NCI-H524 treated with DMSO at 0.1 percent for 48 hours (cell line): ENCODE measurements around the gene MYOCD.

ENCODE experiments used
- DNase-seq: peaks from one replicate; lab custom pipeline; 2025; lab: John Stamatoyannopoulos, UW

Gene MYOCD

DNA sequence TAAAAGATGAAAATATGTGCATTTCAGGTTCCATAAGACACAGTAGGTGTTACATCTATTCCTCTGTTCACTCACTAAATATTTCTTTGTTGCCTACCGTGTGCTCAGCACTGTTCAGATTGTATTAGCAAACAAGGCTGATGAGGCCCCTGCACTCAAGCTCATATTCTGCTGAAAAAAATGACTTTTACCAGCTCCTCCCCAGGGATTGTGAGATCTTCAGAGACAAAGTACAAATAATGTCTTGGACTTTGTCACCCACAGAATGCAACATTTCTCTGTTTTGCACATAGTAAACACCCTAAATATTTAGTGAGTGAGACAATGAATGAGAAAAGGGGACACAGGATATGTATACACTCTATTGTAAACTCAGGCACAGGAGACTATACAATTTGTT lies 21.9 kb upstream of the MYOCD start:
- DNase-seq, result no peak

DNA sequence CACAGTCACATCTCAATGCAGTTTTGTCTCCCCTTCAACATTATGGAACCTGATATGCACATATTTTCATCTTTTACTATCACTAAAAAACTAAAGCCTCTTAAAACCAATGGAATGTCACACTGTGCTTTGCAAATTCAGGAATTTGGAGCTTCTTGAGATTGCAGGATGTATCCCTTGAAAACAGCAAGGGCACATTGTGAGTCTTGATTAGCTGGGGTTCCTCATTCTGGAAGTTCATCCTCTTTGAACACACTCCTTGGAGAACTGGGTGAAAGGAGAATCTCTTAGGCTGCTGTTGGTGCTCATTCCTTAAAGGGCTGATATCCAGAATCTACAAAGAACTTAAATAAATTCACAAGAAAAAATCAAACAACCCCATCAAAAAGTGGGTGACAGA lies 21.1 kb upstream of the MYOCD start:
- DNase-seq, result no peak

DNA sequence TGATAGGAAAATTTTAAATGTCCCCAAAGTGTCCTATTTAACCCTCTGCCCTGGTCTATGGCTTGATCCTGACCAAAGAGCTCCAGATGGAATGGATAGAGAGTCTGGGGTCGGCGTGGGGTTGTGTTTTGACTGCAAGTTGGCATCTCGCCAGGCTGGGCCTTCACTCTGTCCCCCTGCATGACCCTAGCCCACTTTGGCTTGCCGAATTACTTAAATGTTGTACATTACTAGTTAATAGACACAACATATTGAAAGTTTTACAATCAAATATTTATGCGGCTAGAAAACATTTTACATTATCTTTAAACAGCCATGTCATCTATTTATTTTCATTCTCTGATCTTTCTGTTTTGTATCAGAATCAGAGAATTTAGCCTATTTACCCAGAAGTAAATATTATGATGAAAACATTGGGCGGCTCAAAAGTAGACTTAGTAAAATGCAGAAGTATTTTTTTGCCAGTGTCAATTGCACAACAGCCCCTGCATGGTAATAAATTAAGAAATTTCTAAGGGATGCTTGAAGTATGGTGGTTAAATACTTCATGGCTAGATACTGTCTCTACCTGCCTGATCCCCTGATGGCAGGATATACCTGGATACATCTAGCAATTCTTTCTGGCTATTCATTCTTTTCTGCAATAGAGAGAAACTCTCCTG lies 18.8 kb upstream of the MYOCD start:
- DNase-seq, result no peak

DNA sequence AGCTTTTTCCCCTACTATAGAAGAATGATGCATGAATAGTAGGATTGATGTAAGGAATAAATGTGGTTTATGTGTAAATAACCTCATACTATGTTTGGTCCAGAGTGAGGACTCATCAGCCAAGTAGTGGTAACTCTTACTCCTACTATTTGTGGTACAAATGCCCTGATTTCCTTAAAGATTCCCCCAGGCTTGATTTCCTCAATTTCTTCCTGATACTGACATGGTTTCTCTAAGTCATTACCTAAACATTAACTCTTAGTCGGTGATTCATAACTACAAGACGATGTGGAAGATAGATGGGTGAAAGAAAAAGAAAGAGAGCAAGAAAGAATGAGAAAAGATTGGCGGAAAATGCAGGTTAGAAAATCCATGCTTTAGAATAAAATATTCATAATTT lies 17.2 kb upstream of the MYOCD start:
- no peak for DNase-seq

DNA sequence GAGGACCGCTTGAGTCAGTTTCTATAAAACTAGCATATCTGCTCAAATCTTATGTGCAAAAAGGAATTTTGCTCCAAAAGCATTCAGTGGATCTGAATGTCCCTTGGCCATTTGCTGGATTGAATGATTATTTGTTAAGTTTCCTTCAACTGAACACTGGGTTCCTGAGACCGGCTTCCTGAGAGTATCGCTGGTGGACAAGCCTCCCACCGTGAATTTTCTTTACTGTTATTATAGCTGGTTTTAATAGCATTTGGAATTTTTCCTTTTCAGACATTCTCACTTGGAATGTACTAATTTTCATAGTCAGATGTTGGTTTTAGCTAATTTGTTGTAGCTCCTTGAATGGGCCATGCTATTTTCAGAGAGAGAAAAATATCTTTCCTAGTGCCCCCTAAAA lies 9.8 kb upstream of the MYOCD start:
- no peak for DNase-seq

DNA sequence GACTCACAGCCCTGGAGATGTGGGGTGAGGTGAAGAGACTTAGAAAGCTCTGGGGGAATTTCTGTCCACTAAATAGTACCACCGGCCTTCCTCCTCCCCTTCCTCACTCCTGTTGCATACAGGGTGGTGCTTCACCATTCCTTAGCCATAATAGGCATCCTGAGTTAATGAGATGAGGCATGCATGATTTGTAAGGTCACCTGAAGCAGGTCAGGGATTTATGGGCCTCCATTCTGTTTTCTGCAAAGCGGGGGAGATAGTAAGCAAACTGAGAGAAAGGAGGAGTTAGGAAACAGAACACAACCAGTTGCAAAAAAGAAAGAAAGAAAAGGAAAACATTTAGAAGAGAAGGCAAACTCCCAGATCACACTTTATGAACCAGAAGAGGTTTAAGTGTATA lies 9.3 kb upstream of the MYOCD start:
- no peak for DNase-seq

DNA sequence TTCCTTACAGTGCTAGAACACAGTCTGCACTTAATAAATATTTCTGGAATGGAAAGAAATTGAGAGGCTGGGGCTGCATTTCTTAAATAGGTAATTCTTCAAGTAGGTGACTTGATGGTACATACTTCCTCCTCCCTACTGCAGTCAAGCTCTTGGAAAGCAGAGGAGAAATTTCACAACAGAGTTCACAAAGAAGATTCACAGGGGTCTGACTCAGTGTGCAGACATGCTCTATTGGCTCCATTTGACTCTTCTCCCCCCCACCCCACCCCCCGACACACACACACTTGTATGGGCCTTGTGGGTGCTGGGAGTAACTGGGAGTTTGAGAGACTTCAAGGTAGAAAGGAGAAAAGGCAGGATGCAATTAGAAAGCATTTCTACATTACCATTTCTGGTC lies 6.2 kb upstream of the MYOCD start:
- DNase-seq, result no peak

DNA sequence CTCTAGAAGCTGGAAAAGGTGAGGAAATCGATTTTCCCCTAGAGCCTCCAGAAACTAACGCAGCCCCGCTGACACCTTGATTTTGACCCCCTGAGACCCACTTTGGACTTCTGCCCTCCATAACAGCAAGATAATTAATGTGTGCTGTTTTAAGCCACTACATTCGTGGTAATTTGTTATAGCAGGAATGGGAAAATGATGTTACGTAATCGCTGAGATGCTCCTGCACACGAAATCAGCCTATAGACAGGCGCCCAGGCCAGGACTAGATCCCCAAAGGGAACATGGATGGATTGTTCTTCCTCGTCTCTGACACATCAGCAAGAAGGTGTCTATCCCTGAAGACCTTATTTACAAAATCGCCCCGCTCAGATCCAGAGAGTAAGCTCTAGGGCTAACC lies 1.4 kb upstream of the MYOCD start:
- DNase-seq, result no peak

DNA sequence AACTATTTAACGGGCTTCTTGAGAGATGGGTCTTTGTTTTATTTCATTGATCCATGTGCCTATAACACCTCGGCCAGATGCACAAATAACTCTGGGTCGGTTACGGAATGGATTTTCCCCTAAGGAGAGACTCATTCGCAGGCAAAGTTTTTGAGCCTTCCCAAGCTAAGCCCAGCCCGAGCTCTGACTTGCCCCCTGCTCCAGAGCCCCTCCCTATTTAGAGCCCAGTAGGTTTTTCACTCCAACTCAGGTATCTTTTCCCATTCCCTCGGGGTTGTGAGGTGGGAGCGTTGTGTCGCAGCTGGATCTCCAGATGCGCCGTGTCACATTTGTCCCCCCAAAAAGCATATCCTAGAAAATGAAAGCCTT lies 812 bp upstream of the MYOCD start:
- no peak for DNase-seq

DNA sequence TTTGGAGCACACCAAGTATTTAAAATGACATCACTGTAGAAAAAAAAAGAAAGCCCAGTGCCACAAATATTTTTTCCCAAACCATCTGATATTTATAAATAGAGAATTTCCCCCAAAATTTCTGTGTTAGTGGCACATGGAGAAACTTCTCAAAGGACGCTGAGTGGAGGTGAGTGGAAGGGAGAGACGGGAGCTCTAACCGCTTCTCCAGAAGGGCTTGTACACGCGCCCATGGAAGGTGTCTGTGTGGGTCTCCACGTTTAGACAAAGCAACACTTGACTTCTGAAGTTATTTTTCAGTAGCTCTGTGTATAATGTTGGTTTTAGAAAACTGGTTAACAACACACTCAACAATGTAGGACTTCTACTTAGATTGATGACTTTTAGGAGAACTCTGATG lies 1.0 kb downstream of the MYOCD start:
- DNase-seq, result no peak

DNA sequence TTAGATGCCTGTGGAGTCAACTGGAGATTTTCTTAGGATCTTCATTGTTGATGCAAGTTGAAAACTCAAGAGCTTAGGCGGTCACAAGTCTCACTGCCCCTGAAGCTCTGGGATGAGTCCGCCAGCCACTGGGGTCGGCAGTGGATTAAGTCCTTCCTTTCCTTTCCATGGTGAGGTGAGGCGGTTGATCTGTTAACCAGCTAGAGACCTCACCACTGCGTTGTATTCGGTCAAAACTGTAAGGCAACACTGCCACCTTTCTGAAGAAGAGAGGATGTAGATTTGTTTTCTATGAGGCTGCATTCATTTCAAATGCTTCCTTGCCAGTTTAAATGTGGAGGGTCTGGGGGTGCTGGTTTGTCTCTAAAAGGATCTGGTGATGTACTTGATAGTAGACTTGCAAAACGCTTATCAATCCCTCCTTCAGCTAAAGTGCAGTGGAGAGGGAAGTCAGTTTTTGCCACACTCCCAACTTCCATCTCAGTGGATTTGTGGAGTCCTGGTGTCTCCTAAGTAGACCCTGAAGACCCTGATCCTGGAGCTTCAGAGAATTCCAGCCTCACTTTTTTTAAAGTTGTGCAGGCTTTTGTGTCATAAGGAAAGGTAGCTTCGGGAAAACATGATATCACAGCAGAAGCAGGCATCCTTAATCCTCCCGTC lies 1.7 kb downstream of the MYOCD start:
- no peak for DNase-seq

DNA sequence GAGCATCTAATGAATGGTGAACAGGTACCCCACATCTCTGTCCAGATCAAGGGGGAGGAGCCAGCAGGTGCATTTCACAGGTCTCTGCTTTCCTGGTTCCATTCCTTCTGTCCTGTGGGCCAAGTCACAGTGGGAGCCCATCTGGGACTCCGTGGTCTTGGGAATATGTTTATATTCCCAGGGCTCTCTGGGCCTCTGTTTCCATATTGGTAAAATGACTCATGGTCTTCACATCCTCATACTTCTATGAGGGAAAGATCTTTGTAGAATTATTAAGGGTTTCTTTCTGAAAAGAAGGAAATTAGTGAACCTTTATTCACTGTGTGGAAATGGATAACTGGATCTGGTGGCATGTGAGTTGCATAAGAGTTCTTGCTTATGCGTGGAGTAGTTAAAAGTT lies 6.2 kb downstream of the MYOCD start:
- DNase-seq, result no peak

DNA sequence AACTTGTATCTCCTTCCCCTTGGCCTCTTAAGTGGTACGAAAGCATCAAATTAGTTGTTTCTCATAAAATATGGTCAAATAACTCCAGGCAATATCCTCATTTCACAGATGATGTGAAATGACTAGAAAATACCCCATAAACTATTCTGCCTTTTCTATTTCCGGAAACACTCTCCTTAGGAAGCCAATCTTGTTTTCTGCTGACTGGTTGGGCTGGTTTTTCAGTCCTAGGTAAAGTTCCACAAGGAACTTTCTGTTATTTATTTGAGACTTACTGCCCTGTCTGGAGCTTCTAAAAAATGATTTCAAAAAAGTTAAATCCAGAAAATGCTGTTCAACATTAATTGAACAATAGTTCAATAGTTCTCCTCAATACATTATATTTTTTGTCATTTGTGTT lies 7.3 kb downstream of the MYOCD start:
- no peak for DNase-seq

DNA sequence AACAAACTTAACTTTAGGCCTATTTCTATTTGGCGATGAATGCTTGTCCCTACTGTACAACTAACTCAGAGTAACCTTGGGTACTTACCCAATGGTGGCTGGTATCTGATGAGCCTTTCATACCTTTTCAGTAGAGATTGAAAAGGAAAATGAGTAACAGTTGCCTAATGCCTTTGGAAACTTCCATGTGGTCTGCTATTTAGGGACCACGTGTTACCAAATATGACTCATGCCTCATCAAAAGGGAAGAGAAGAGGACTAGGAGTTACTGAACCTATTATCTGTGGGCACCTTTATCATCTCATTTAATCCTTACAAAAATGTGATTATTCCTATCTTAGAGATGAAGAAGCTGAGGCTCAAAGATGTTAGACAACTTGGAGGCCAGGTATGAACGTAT lies 8.1 kb downstream of the MYOCD start:
- no peak for DNase-seq

DNA sequence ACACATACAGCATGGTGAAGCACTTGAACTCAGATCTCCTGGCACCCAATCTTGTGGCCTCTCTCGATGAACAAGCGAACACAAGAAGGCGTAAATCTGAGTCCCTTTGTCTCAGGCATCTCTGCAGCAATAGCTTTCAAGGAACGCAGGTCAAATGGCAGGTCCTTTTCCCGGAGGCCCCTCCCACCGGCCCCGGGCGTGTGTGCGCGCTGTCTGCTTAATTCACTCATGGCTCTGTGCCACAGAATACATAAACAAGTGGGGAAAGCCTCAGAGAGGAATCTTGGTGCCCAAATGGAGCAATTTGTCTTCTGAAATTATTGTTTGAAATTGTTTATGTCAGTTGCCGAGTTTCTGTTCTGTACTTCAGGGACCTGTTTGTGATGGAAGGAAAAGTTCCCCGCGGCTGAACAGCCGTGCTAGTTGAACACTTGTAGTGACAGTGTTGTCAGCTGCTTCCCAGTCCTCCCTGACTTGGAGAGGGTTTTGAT lies 14.8 kb downstream of the MYOCD start:
- no peak for DNase-seq

DNA sequence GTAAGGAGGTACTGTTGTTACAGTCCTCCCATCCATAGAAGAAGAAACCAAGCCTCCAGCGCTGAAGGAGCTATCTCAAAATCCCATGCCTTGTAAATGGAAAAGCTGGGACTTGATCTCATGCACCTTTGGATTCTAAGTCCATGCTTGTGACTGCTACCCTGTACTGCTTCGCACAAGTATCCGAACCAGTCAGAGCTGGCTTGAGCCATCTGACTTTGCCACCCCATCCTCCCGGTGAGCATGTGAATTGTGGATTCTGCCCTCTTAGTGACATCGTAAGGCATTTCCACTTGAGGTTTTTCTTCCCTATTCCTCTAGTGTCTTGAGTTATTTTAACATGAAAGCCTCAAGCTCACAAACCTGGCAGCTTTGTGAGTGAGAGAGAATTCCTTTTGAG lies 15.3 kb downstream of the MYOCD start:
- no peak for DNase-seq

DNA sequence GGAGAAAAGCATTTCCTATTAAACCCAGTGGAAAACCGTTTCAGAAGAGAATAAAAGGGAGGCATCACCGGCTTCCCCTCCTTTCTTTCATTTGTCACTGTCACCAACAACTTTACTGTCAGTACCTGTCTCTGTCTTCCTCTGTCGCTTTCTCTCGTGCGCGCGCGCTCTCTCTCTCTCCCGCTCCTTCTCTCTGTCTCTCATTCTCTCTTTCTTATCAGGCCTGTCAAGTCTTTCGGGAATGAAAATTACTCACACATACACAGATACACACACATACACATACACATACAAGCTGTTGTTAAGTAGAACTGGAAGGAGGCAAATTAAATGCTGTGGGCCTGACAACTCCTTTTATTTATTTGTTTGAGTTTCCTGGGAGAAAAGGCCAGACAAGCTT lies 17.6 kb downstream of the MYOCD start:
- DNase-seq, result no peak

DNA sequence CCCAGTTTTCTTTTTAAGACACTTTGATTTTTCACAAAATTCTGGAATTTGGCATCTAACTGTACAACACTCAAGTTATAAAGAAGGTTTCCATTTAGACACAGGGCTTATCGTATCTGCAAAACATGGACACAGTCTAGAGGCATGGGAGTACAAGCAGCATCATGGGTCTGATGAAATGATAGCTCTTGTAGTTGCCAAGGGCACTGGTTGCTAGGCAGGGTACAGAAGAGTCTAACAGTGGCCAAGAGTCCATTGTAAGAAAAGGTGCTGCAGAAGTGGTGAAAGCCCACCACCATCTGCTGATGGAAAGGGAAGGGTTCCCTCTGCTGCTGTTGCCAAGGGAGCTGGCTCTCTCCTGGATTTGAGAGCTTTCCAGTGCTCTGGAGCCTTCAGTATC lies 20.8 kb downstream of the MYOCD start:
- DNase-seq, result no peak

DNA sequence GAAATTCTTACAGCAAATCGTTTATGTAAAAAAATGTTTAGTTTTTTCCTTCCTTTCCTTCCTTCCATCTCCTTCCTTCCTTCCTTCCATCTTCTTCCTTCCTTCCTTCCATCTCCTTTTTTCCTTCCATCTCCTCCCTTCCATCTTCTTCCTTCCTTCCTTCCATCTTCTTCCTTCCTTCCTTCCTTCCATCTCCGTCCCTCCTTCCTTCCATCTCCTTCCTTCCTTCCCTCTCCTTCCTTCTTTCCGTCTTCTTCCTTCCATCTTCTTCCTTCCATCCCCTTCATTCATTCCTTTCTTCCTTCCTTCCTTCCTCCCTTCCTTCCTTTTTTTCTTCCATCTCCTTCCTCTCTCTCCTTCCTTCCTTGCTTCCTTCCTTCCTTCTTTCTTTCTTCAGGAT lies 22.7 kb downstream of the MYOCD start:
- DNase-seq, result no peak

DNA sequence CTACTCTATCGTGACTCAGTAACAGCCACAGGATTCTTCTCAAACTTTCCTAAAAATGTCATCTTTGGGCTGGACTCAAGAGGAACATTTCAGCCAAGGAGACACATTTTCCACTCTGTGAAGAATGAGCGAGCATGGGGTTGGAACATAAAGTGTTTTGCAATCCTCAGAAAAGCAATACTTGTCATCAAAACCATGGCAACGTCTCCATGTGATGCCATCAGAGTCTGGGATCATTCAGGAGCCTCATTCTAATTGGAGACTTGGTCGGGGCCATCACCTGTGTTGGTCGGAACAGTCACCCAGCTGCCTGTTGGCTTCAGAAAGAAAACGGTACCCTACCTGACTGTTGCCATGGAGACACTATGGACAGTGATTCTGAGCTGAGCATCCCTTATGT lies 25.5 kb downstream of the MYOCD start:
- DNase-seq, result no peak

DNA sequence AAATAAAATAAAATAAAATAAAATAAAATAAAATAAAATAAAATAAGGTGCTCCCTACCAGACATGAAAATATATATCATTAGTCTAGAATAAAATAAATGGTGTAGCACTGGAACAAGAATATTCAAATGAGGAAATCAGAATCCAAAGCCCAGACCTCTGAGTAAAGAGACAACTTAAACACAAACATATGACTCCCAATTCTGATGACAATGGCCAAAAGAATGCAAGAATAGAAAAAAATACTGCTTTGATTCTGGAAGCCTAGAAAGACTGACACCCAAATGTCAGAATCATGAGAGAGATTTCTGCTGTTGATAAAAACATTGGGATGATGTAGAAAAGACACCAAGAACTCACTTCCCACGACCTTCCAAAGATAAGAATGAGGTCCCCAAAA lies 27.9 kb downstream of the MYOCD start:
- DNase-seq, result no peak

DNA sequence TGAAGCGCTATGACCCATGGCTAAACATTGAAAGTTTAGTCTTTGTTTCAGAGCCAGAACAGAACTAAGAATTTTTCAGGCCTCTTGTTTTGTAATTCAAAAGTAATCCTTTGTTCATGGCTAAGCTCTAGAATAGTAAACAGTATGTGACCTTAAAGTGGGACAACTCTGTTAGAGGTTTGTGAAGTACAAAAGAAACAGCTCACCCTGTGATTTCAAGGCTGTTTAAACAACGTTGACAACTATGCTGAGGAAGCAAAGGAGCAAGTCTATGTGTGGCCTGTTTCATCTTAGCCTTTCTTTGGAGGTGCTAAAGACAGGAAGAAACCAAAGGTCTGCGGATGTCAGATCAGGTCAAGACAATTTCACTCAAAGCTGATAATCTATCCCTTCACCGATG lies 40.4 kb downstream of the MYOCD start:
- DNase-seq, result no peak

DNA sequence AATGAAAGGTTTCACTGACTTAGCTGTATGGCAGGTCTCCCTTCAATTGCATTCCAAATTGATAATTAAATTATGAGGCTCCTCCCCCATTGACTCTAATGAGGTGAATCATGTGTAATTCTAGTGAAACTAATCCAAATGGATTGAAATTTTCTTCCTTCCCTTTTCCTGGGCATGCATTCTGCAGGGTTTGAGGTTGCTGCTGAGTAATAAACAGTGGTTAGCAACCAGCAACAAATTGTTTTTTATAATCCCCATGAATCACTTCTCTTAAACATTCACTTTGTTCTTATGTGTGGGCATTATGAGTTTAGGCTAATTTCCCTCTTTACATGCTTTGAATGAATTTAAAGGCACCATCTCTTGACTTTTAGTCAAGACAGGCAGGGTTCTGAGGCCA lies 43.4 kb downstream of the MYOCD start:
- DNase-seq, result no peak

DNA sequence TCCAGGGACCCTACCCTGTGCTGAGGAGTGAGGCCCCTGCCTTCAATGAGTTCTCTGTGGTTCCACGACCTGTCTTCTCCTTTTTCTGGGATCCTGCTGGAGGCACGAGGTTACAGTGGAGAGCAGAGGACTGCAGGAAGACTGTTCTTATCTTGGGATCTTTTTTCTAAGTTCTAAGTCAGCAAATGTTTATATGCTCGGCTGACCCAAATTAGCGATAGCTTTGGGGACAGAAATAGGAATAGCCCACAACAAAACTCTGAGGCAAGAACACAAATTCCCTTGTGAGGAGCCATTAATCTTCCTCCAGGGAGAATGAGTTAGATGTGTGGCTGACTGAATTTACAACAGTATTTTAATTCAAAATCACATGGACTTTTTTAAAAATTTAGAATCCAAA lies 46.7 kb downstream of the MYOCD start:
- DNase-seq, result no peak
